SH-SY5Y (cell line): Measurements from ENCODE around the gene IMMP2L.

Experiments
- GATA2 ChIP-seq: IDR thresholded peaks from 2 replicates; pipeline ENCODE4 v1.6.1; 2011; ENCODE audit warnings: mild to moderate bottlenecking, low read depth, low read length
- GATA3 ChIP-seq: IDR thresholded peaks from 2 replicates; pipeline ENCODE4 v1.6.1; 2011; ENCODE audit warnings: low read depth, mild to moderate bottlenecking, low read length, moderate library complexity

DNA sequence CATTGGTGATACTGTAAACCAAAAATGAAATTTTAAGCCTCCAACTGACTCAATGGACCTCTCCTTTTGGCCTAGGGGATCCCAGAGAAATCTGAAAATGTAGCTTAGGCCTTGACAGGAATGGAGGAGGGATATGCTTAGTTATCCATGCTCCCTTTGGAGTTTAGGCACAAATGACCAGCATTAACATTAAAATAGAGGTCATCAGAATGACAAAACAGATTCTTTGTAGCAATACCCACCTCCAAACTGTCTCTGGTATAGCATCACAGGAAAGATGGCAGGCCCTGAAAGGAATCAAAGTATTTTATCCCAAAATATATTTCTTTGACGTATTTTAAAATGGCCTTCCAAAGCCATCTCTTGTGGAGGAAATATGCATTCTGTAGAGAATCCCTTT lies 510.5 kb downstream of the IMMP2L start:
- TF ChIP-seq GATA3 (no peak), GATA2 (no peak)
